Sigmoid colon (tissue), 4 donors: ENCODE results near the gene OPN3.

ENCODE experiments used
- EP300 ChIP-seq, 4 donors: sonication (generic); formaldehyde crosslinking; IDR thresholded peaks; one replicate each; pipeline ENCODE4 v1.6.1; 2017; ENCODE audit warnings: antibody characterized with exemption in 4 of 4
- POLR2A ChIP-seq, 2 donors: fragments of 450-650 bp; IDR thresholded peaks; one replicate each; pipeline ENCODE4 v1.6.1; 2016; ENCODE audit warnings: antibody characterized with exemption in 2 of 2, mild to moderate bottlenecking in 2 of 2, moderate library complexity in 2 of 2
- POLR2AphosphoS5 ChIP-seq, 4 donors: sonication (generic); formaldehyde crosslinking; IDR thresholded peaks; one replicate each; pipeline ENCODE4 v1.6.1; 2017; ENCODE audit warnings: antibody characterized with exemption in 4 of 4
- TF ChIP-seq, protein P1 (sequence below), 4 experiments: fragments of 450-650 bp in 3 of 4; fragments of 200-600 bp in 1 of 4; IDR thresholded peaks; one replicate each; pipeline ENCODE4 v1.5.1; 2016 to 2019; ENCODE audit warnings: antibody characterized with exemption in 4 of 4, mild to moderate bottlenecking in 3 of 4, moderate library complexity in 2 of 4

- TF ChIP-seq, protein P1, sequence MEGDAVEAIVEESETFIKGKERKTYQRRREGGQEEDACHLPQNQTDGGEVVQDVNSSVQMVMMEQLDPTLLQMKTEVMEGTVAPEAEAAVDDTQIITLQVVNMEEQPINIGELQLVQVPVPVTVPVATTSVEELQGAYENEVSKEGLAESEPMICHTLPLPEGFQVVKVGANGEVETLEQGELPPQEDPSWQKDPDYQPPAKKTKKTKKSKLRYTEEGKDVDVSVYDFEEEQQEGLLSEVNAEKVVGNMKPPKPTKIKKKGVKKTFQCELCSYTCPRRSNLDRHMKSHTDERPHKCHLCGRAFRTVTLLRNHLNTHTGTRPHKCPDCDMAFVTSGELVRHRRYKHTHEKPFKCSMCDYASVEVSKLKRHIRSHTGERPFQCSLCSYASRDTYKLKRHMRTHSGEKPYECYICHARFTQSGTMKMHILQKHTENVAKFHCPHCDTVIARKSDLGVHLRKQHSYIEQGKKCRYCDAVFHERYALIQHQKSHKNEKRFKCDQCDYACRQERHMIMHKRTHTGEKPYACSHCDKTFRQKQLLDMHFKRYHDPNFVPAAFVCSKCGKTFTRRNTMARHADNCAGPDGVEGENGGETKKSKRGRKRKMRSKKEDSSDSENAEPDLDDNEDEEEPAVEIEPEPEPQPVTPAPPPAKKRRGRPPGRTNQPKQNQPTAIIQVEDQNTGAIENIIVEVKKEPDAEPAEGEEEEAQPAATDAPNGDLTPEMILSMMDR (IDR thresholded peaks at IDR 0.05): no peak
- TF ChIP-seq POLR2A (IDR thresholded peaks at IDR 0.05): no peak
- no peak for TF ChIP-seq EP300 (IDR thresholded peaks at IDR 0.05)
- no peak for TF ChIP-seq POLR2AphosphoS5 (IDR thresholded peaks at IDR 0.05)
Measured at GRCh38 chr1:241557031-241557430, 83.1 kb downstream of the OPN3 start.
